ENCODE data around the gene ENDOU.

The ENDOU gene

DNA sequence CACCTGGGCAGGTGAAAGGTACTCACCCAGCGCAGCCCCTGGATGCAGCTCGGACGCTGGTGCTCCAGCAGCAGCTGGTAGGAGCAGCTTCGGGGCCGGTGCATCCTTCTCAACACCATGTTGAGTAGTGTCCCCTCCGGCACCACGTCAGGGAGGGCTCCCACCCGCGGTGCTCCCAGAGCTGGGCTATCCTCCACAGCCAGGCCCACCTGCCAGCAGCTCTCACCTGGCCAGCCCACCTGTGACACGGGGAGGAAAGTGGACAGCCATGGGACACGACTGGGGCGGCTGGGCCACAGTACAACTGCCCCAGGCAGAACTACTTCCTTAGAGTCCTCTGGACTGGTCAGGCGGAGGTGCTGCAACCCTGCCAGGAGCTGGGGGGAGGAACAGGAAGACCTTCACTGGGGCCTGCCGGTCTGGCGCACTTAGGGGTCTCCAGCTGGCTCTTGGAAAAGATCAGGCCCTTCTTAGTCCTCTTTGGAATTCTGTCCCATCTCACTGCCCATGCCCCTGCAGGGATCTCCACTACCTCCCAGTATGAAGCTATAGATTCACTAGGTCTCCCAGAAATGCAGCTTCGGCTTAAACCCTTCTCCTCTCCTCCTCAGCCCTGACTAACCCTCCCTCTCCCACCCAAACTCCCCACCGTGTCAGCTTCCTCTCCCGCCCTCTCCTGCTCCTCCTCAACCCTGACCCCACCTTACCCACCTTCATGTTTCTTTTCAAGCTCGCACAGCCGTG, 32.7 kb upstream of the ENDOU start:
- TF ChIP-seq, protein P1, sequence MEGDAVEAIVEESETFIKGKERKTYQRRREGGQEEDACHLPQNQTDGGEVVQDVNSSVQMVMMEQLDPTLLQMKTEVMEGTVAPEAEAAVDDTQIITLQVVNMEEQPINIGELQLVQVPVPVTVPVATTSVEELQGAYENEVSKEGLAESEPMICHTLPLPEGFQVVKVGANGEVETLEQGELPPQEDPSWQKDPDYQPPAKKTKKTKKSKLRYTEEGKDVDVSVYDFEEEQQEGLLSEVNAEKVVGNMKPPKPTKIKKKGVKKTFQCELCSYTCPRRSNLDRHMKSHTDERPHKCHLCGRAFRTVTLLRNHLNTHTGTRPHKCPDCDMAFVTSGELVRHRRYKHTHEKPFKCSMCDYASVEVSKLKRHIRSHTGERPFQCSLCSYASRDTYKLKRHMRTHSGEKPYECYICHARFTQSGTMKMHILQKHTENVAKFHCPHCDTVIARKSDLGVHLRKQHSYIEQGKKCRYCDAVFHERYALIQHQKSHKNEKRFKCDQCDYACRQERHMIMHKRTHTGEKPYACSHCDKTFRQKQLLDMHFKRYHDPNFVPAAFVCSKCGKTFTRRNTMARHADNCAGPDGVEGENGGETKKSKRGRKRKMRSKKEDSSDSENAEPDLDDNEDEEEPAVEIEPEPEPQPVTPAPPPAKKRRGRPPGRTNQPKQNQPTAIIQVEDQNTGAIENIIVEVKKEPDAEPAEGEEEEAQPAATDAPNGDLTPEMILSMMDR (IDR thresholded peaks at IDR 0.05) = no peak
- Histone ChIP-seq H2AFZ (peak overlapping the region; percentile 91), H3K4me1 (peaks cover 66% of the 10 kb centered on the region), H3K79me2 (peaks cover 32% of the 10 kb centered on the region), H3K36me3 (ENCODE audit: control insufficient read depth, insufficient read depth, low read length) (no peaks in the 10 kb centered on the region), H3K27me3 (ENCODE audit: control insufficient read depth, insufficient read depth, low read length) (no peaks in the 10 kb centered on the region), H3K4me2 (ENCODE audit: low read length) (peak overlapping the region; percentile 87), H3K4me3 (ENCODE audit: low read depth, low read length) (peak overlapping the region; percentile 68), H3K9ac (peak overlapping the region; percentile 78), H3K9me3 (ENCODE audit: control insufficient read depth, low read length) (no peaks in the 10 kb centered on the region), H3K27ac (peak overlapping the region; percentile 94)

DNA sequence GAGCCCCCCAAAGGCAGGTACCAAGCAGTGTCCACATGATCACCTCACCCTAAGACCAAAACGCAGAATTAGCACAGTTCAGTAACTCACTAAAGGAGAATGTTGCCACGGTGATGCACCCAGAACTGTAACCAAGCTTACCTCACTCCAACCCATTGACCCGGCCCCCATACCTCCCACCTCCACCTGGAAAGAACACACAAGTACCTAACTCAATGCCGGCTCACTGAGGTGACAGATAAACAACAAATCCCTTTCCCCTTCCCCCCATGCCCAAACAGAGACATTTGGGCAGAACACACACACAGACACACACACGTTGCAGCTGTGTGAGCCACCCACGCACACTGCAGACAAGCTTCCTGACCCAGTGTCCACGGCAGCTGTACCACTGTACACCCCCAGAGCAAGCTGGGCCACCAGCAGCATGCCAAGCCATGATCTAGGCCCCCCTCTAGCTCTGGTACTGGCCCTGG, 32.1 kb upstream of the ENDOU start:
- H3K4me3 ChIP-seq (ENCODE audit: low read depth, low read length) = peak overlapping the region; percentile 68
- no peaks in the 10 kb centered on the region for H3K27me3 ChIP-seq (ENCODE audit: control insufficient read depth, insufficient read depth, low read length)
- peak overlapping the region; percentile 91 for H2AFZ ChIP-seq
- no peaks in the 10 kb centered on the region for H3K9me3 ChIP-seq (ENCODE audit: control insufficient read depth, low read length)
- TF ChIP-seq, protein P1 (IDR thresholded peaks at IDR 0.05) = no peak
- peak overlapping the region; percentile 94 for H3K27ac ChIP-seq
- H3K4me2 ChIP-seq (ENCODE audit: low read length) = peak overlapping the region; percentile 87
- peaks cover 32% of the 10 kb centered on the region for H3K79me2 ChIP-seq
- no peaks in the 10 kb centered on the region for H3K36me3 ChIP-seq (ENCODE audit: control insufficient read depth, insufficient read depth, low read length)
- peak overlapping the region; percentile 78 for H3K9ac ChIP-seq
- H3K4me1 ChIP-seq = peaks cover 65% of the 10 kb centered on the region

DNA sequence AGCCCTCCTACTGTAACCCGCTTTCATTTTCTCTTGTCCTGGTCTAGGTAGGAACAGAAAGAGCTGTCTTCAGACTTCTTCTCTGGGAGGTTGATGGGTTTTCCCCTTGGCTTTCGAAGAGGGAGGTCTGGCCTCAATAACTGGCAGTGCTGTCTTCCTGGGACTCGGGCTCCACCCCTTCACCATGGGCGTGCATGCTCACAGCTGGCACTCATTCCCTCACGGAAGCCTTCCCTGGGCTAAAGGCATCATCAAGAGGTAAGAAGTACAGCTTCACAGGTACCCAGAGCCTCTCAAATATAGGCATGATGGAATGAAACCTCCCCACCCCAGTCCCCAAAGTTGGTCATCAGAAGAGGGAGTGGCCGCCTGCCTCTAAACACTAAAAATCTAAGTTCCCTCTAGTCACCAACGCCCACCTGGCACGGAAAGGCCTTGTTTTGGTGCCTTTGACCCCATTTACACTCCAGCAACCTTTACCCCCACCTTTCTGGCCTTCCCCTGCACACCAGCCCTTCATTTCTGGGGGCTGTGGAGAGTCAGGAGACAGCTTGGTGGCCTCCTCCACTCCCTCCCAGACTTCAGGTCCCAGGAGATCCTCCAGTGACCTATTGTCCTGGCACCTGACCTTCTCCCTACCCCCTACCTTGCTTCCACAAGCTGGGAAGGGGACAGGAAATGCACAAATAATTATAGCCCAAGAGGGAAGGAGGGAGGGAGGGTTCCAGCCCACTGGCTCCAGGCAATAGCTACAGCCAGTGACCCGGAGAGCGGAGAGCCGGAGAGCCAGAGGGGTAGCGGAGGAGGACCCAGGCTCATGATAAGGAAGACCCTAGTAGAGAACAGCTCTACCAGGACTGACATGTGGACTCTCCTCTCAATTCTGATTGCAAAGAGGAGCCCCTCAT, 30.6 kb upstream of the ENDOU start:
- peak overlapping the region; percentile 94 for H3K27ac ChIP-seq
- no peaks in the 10 kb centered on the region for H3K9me3 ChIP-seq (ENCODE audit: control insufficient read depth, low read length)
- H2AFZ ChIP-seq = peak overlapping the region; percentile 35
- H3K4me3 ChIP-seq (ENCODE audit: low read depth, low read length) = peak overlapping the region; percentile 18
- H3K4me2 ChIP-seq (ENCODE audit: low read length) = peak overlapping the region; percentile 3
- no peak overlapping the region for H3K9ac ChIP-seq
- TF ChIP-seq, protein P1 (IDR thresholded peaks at IDR 0.05) = no peak
- peaks cover 36% of the 10 kb centered on the region for H3K79me2 ChIP-seq
- H3K4me1 ChIP-seq = peaks cover 56% of the 10 kb centered on the region
- H3K27me3 ChIP-seq (ENCODE audit: control insufficient read depth, insufficient read depth, low read length) = no peaks in the 10 kb centered on the region
- no peaks in the 10 kb centered on the region for H3K36me3 ChIP-seq (ENCODE audit: control insufficient read depth, insufficient read depth, low read length)

DNA sequence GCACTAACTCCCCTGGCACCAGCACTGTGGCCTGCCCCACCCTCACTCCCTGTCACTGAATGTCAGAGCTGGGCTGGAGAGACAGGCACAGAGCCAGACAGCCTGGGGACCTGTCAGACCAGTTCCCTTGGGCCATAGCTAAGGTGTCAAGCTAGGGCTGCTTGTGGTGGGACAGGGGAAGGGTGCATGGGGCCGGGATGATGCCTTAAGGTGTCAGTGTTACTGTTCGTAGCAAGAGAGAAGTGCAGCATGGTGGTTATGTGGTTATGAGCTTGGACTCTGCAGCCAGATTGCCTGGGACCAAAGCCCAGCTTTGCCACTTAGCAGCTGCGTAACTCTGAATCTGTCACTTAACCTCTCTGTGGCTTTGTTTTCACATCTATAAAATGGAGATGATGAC, 29.6 kb upstream of the ENDOU start:
- Histone ChIP-seq H3K27ac (peak overlapping the region; percentile 94), H3K4me3 (ENCODE audit: low read depth, low read length) (no peak overlapping the region), H3K9me3 (ENCODE audit: control insufficient read depth, low read length) (no peaks in the 10 kb centered on the region), H3K27me3 (ENCODE audit: control insufficient read depth, insufficient read depth, low read length) (no peaks in the 10 kb centered on the region), H3K4me2 (ENCODE audit: low read length) (no peak overlapping the region), H3K4me1 (peaks cover 59% of the 10 kb centered on the region), H3K36me3 (ENCODE audit: control insufficient read depth, insufficient read depth, low read length) (no peaks in the 10 kb centered on the region), H3K9ac (no peak overlapping the region), H2AFZ (no peak overlapping the region), H3K79me2 (peaks cover 36% of the 10 kb centered on the region)
- TF ChIP-seq, protein P1 (IDR thresholded peaks at IDR 0.05) = no peak
